Limb (tissue), 2 donors: ENCODE data around the gene NTM.

ENCODE experiments used
- DNase-seq, 2 donors: peaks; one replicate each; pipeline ENCODE4 v3.0.0-alpha.2; 2016; ENCODE audit errors: extremely low spot score in 2 of 2

NTM gene

DNA sequence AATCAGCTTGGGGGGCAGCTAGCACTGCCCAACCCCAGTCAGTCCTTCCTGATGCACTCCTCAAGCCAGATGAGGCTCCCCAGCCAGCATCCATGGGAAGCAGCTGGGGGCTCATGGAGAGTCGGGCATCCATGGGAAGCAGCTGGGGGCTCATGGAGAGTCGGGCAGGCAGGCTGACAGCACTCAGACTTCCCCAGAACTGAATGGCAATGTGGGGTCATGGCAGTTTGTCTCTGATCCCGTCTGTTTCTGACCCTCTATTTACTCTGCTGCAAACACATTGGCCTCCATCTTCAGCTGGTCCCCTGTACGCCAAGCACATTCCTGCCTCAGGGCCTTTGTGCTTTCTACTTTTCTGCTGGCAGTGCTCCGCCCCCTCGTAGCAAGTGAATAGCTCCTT, 314.8 kb downstream of the NTM start:
- DNase-seq: no peak

DNA sequence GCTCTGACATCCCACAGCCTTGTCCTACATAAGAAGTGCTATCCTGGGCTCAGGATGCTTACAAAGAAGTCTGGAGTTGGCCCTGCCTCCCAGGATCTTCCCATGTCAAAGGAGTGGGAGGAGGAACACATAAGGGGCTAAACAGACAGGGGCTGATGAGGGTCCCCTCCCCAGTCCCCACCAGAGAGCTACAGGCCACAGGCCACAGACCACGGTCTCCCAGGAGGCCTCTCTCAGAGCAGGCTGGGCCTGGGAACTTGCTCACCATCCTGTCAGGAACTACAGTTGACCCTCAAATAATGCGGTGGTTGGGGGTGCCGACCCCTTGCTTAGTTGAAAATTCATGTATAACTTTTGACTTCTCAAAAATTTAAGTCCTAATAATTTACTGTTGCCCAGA, 315.5 kb downstream of the NTM start:
- no peak for DNase-seq

DNA sequence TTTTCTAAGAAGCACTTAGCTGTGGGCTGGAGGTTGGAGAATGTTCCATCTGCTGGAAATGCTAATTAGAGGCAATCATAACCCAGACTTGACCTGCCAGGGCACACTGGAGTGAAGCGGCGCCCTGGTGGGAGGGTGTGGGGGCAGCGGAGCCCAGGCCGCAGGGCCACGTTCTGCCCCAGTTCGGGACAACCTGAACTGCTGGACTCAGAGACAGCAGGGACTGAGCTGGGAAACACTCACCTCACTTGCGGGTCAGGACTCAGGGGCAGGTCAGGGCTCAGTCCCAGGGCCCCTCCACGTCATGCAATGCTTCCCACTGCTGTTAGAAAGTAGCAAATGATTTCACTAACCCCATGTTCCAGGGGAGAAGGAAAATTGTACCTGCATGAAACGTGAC, 316.4 kb downstream of the NTM start:
- DNase-seq: no peak

DNA sequence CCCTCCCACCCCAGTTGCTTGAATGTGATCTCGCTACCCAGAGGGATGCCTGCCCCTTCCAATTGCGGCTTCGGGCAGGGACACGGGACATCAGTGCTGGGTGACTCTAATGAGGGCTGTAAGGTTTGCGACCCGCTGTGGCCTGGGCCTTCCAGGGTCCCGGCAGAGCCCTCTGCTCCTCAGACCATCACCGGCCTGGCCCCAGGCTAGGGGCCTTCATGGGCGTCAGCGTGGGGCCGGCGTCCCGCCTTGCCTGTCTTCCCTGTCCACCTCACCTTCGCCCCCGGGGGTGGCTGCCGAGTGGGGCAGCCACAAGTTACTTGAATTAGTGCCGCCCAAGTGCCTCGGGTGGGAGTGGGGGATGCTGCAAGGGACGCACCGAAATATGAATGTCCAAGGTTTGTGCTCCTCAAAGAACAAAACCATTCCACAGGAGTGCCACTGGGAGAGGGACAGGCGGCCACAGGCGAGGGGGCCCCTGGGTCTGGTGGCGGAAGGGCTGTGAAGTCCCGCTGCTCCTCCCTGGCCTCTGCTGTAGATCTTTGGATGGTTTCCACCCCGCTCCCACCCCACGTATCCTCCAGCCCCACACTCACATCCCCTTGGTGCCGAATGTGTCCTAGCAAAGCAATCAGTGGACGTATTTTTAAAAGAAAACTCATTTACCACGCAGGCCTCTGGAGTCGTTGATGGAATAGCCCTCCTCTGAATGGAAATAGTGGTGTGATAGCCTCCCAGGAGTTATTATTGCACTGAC, 317.1 kb downstream of the NTM start:
- DNase-seq: peak in 1 of 2 donors; percentile 31

GRCh38 chr11:131688048-131688693, 317.8 kb downstream of the NTM start:
- peak; percentile 45 to 84 for DNase-seq

GRCh38 chr11:131689049-131689925, 318.9 kb downstream of the NTM start:
- DNase-seq: no peak

- DNase-seq: peak in 1 of 2 donors; percentile 16
Measured at GRCh38 chr11:131690362-131690761, 319.9 kb downstream of the NTM start.

DNA sequence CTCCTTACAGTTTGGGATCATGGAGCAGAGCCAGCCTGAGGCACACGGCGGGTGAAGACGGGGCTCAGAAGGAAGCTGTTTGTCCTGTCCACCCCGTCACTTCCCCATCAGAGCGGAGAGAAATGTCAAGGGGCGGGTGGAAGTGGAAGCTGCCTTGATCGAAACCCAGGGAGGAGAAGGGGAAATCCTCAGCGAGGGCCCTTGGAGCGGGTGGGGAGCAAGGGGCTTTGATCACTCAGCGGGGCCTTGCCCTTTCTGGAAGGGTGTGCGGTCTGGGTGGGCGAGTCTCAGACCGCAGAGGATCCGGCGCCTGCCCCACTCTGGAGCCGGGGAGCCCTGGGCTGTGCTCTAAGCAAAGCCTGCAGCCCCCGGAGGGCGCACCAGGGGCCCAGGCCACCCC, 320.4 kb downstream of the NTM start:
- DNase-seq: no peak

- peak in 1 of 2 donors; percentile 73 for DNase-seq
Measured at GRCh38 chr11:131691181-131692041, 321.0 kb downstream of the NTM start.

GRCh38 chr11:131692151-131692550, 321.7 kb downstream of the NTM start:
- DNase-seq: no peak

DNA sequence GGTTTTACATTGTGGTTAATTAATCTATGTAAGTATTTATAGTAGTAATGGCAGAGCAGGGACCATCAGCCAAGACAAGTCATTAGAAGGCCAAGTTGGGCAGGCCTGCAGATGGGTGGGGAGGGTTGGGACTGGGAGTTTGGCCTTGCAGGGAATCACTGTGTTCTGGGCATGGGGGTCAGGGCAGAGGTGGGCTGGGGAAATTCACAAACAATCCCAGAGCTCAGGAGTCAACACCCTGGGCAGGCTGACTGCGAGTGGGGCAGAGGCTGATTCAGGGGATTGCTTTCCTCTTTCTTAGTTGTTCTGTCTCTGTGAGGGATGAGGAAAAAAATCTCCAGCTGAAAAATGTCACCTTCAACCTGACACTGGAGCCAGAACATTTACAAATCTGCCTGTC, 322.5 kb downstream of the NTM start:
- no peak for DNase-seq

DNA sequence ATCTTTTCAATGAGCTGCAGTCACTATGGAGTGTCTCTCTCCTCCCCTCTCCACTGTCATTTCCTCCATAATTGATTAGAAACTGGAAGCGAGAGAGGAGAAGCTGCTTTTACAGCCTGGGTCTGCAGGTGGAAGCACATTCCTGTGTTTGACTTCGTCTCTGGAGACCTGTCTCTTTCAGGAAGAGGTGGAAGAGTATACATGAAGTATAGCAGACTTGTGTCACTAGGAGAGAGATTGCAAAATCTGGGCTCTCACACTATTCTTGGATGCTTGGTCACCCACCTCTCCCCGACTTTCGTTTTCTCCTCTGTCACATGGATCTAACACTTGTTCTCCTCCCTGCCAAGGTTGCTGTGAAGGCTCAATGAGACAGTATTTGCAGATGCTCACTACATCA, 323.3 kb downstream of the NTM start:
- DNase-seq: no peak

DNA sequence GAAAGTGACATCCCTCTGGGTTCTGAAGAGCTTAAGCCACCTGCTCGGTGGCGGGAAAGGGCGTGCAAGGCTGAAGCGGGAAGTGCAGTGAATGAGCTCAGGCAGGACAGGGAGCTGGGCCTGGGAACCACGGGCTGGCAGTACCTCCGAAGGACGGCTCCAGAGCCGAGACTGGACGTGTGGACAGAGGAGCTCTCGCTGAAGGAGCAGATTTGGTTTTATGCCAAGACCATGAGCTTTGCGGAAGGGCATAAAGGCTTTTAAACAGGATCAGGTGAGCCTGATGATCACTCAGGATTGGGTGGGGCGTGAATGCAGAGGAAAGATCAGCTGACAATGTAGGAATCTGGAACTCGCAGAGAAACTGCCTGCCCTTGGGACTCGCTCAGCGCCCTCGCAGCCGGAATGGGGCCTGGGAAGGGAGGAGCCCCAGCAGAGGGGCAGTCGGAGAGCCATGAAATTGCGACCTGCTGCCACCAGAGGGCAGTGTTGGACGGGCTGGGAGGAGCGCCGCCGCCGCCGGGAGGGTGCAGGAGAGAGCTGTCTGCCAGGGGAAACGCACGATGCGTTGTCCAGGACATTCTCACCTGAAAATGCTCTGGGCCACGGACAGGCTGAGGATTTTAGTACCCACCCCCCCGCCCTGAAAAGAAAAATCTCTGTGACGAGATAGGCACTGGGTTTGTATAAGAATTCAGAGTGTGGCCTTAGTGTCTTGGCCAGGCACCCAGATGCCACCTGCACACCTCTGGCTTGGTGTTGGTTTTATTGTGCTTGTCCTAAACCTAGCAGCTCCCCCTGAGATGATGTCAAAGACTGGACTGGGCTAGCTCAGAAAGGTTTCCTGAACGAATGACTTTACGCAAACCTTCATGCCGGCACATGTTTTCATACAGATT, 324.4 kb downstream of the NTM start:
- peak; percentile 75 to 91 for DNase-seq

DNA sequence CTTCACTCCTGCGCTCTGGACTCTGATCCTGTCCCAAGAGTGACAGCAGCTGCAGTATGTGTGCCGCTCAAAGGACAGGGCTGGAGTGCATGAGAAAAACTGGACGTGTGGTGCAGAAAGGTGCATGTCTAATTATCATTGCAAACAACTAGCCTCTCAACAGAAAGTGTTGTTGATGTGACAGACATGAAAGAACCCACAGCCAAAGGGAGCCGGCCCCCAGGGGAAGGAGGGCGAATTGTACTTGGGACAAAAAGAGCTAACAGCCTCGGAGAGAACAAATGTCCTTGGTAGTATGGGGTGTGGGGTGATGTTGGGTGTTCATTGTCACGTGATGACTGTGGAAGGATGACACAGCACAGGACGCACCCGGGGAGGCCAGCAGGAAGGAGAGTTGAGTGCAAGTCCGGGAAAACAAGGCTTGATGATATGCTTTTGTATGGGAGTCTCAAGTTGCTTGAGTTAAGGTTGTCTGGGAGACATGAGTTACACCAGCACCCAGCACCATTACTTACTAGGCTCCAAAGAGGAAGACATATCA, 325.5 kb downstream of the NTM start:
- DNase-seq: no peak

GRCh38 chr11:131696690-131697089, 326.3 kb downstream of the NTM start:
- no peak for DNase-seq

DNA sequence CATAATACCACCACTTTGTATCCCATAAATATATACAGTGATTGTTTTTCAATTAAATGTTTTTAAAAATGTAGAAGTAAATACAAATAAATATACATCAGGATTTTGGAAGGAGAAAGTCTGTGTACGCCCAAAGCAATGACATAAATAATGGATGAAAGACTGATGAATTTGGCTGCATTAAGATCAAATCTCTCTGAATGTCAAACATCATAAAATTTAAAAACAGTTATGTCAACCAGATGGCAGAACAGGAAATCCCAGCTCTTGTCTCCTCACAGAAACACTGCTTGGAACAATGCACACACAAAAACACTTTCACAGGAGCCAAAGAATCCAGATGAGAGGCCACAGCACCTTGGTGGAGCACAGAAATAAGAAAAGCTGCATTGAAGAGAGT, 332.9 kb downstream of the NTM start:
- DNase-seq: no peak

DNA sequence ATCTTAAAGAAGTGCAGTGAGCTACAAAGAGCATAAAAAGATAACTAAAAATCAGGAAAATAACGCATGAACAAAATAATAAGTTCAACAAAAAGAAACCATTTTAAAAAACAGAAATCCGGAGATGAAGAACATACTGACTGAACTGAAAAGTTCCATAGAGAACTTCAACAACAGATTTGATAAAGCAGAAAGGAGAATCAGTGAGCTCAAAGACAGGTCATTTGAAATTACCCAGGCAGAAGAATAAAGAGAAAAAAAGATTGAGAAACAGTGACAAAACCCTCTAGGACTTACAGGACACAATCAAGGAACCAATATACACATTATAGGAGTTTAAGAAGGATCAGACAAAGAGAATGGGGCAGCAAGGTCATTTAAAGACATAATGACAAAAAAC, 334.3 kb downstream of the NTM start:
- DNase-seq: no peak

DNA sequence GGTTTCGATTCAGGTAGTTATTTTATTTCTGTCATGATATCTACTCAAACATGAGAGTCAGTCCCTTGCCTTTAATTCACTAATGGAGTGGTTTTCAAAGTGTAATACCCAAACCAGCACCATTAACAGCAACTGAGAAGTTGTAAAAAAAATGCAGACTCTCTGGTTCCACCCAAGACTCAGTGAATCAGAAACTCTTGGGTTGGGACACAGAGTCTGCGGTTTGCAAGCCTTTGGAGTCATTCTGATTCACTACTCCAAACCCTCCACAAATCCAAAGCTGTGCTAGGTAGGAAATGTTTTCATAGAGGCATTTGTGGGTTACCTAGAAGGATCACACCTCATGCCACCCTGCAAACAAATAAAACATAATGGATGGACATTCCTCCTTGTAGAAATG, 340.1 kb downstream of the NTM start:
- no peak for DNase-seq

- no peak for DNase-seq
Measured at GRCh38 chr11:131712897-131713296, 342.5 kb downstream of the NTM start.

DNA sequence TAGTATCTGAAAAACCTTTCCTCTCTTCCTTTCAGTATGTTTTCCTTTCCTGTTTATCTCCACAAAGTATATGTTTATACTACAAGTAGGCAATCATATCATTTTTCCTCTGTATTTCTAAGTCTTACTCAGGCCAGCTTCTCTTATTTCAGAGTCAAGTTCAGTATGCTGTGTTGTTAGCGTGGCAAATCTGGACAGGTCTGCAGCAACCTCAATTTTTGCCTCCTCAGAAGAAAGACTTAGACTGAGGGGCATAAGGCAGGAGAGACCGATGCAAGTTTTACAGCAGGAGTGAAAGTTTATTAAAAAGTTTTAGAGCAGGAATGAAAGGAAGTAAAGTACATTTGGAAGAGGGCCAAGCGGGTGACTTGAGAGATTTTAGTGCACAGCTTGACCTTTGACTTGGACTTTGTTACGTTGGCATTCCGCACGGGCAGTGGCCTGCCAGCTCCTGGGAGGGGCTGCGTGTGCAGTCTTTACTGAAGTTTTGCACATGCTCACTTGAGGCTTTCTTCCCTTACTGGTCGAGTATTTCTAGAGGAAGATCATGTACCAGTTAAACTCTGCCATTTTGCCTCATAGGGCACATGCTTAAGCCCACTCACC, 343.2 kb downstream of the NTM start:
- DNase-seq: no peak
